ENCODE measurements around the gene PRDM16. TPM values are rescaled to one million over a fixed set of nuclear protein-coding genes. Genes with fewer than 3 reads are reported as not detected.

The PRDM16 gene
- total RNA-seq, 1 donor from 2014 or later = 12.9 TPM

GRCh38 chr1:3241236-3241550 lies 172.2 kb downstream of the PRDM16 start:
- DNase-seq (ENCODE audit: low spot score) = no peak
- intact Hi-C loops (cut with DNase I) = no loop called here

DNA sequence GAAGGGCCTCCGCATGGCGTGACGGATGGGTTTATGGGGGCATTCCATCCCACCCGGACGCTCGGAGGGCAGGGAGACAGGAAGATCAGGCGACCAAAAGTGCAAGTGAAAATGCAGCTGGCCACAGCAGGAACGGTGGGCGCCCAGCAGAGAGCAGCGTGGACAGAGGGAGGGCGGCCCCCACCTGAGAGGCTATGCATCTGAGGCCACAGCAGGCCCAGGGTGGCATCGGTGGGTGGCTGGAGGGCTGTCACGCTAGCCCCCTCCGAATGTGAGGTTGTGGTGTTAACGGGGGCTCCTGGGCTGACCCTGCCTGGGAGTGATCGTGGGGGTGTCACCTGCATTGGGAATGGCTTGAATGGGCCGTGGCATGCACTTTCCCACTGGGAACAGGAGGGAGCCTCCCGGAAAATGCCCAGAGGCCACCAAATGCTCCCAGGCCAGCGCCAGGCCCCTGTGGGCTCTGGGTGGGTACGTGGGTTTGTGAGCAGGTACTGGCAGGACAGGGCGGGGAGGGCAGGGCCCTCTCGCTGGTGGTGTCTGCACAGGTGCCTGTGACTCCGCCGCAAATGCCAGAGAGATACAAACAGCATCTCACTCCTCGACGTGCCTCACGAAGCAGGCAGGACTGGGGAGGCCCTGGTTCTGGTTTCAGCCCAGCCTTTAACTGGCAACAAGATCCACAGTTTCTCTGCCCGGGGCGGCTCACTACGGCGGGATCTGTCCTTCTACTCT lies 172.8 kb downstream of the PRDM16 start:
- intact Hi-C loops (cut with DNase I) = no loop called here

DNA sequence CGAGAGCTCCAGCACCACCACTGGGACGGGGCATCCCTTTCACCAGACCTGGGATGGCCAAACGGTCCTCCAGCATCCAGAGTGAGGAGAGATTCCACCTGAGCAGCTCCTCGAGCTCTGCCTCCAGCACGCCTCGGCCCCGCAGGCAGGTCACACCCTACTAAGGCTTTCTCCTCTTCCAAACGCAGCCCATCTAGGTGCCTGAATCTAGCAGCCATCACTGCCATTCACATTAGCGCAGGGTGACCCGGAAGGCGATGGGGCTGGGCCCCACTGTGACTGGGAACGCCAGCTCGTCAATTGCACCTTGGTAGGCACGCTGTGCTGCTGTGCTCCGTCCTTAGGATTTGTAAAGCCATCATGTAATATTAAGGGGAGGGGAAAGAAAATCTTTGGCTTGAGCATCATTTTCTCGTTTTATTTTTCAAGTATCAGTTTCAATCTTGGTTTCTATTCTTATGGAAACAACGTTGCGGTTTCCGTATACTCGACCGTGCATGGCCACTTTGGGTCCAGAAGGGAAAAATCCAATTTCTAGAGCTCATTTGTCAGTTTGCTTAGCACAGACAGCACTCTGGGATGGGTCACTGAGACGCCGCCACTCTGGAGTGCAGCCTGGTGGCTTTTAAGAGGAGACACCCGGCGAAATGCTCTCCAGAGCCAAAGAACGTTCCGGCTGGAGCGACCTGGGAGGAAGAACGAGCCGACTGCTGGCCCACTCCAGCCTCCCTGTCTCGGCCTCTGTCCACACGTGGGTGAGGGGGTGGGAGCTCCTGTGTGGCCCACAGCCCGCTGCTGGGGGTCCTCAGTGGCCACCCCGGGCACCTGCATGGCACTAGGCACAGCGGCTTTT lies 173.6 kb downstream of the PRDM16 start:
- intact Hi-C loops (cut with DNase I) = no loop called here
- DNase-seq (ENCODE audit: low spot score) = no peak

More for the DNA sequence above, 172.8 kb downstream of the PRDM16 start:
- DNase-seq (ENCODE audit: low spot score) = no peak

- DNase-seq (ENCODE audit: low spot score) = no peak
- intact Hi-C loops (cut with DNase I) = no loop called here
These were observed 174.3 kb downstream of the PRDM16 start for GRCh38 chr1:3243304-3243703.

GRCh38 chr1:3244025-3244926 lies 175.3 kb downstream of the PRDM16 start:
- DNase-seq (ENCODE audit: low spot score) = no peak
- intact Hi-C loops (cut with DNase I) = no loop called here

- intact Hi-C loops (cut with DNase I) = no loop called here
- DNase-seq (ENCODE audit: low spot score) = no peak
These were observed 175.9 kb downstream of the PRDM16 start for GRCh38 chr1:3244927-3245315.

- intact Hi-C loops (cut with DNase I) = no loop called here
- DNase-seq (ENCODE audit: low spot score) = no peak
These were observed 176.3 kb downstream of the PRDM16 start for GRCh38 chr1:3245344-3245743.

GRCh38 chr1:3245768-3246167 lies 176.8 kb downstream of the PRDM16 start:
- intact Hi-C loops (cut with DNase I) = no loop called here
- DNase-seq (ENCODE audit: low spot score) = no peak

DNA sequence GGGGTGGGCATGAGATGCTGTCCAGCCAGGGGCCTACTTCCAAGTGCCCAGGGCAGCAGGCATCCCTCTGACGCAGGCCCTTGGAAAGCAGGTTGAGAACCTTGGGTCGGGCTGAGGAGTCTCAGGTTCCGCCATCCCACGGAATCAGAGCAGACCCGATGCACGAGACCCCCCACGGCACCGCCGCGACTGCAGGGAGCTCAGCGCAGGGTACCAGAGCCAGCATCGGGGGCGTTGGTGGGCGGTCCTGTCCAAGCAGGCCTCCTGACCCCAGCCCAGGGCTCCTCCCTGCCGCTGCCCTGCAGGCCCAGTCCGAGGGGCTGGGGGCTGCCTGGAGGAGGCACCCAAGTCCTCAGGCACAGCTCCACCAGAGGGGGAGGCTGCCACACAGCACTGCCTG lies 177.2 kb downstream of the PRDM16 start:
- intact Hi-C loops (cut with DNase I) = no loop called here
- DNase-seq (ENCODE audit: low spot score) = no peak

DNA sequence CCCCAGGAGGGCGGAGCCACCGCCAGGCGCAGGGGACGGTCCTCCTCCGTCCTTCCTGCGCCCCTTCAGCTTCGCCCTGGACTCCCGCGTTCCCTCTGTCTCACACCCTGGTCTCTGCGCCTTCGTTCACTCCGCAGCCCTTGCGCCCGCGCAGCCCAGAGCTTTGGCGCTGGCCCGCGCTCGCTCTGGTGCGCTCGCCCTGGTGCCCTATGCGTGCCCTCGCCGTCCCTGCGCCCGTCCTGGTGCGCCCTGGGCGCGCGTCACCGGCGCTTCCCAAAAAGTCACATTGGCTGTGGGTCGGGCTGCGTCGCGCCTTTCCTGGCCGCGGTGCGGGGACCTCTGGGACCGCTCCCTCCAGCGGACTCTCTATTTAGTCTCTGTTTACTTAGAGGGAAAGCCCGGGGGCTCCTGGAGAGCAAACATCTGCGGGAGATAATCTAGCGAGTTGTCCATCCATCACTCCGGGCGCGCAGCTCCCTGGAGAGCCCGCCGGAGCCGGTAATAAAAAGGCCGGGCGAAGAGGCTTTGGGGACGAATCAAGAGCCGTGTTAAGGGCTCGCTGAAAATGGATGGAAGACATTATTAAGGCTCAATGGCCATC lies 178.6 kb downstream of the PRDM16 start:
- no peak for DNase-seq (ENCODE audit: low spot score)
- intact Hi-C loops (cut with DNase I) = no loop called here

DNA sequence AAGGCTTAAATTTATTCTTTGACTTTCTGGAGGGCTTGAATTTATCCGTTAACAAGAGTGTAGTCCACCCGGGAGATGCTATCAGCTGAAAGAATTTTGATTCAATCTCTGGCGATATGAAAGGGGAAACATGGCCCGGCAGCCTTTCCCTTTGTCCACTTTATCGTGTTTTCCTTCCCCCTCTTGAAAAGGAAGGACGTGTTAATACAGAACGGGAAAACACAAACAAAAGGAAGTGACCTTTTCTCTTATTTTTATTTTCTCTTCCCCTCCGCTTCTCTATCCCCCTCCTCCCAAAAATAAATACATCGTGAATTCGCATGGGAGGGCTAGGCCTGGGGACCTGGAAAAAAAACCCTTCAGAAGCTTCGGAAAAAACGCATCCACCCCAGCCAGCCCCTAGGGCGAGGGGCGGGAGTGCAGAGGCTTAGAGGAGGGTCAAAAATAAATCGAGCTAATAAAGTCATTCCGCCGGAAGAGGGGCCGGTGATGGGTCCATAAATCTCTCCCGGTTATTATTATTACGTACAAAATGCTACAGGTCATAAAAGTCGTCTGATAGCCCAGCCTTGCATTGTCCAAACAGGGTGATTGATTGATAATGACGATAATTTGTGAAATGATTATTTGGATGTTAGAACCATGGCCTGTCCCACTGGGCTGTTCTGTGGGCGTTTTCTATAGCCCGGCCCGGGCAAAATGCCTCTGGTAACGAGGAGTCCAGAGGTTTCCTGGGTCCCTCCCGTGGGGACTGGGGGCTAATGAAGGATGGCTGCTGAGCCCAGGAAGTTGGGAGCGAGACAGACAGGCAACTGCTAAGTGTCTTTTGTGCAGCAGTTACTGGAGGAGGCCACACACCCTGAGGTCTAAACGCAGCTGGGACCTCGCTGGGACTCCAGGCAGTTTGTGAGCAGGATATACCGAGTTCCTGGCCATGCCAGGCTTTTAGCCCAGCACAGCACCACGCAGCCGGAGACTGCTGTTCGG lies 179.4 kb downstream of the PRDM16 start:
- no peak for DNase-seq (ENCODE audit: low spot score)
- intact Hi-C loops (cut with DNase I) = no loop called here

DNA sequence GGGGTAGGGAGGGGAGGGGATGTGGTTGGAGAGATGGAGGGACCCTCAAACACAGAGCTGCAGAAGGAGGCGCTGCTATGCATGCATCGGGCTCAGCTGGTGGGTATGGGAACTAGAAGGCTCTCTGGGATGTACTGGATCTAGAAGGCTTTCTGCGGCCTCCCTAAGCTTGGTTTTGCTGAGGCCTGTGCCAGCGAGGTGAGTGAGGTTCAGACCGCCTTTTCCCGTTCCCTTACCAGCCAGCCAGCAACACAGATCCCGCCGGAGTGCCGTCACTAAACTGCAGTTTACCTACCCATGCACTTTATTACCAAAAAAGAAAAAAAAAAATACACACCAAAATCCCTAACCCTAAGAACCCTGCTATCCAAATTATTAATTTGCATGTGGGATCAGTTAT lies 180.2 kb downstream of the PRDM16 start:
- no peak for DNase-seq (ENCODE audit: low spot score)
- intact Hi-C loops (cut with DNase I) = no loop called here

DNA sequence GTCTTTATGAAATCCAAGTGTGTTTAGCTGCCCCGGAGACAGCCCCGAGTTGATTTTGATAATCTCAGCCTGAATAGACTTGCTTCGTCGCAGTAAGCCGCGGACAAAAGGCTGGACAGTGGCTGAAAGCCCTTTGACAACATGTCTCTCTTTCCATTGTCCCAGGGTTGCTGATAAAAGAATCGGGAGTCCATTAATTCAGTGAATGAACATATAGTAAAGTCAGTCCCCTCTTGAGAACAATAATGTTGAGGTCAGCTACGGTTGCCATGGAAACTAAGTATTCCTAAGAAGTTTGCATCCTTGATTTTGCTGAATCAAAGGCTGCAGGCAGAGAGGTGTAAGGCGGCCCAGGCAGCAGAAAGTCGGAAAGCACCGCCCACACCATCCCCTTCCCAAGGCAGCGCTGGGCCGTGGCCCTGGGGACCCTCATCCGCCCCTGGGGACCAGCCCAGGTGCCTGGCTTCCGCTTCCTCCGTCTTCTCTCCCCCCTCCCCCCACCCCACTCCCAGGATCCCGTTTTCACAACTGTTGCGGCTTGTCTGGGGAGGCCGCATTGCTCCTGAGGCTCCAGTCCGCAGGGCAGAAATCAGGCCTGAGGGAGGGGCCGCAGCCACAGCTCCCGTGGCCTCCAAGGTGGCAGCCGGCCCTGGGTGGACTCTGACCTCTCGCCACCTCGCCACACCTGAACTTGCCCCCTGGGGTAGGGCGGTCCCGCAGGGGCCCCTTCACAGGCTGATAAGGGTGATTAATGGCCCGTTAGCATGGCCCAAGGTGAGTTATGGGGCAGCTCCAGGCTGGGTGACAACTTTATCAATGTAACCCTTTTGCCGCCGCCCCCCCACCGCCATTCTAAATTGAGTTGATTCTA lies 180.9 kb downstream of the PRDM16 start:
- DNase-seq (ENCODE audit: low spot score) = no peak
- intact Hi-C loops (cut with DNase I) = no loop called here

GRCh38 chr1:3250624-3251023 lies 181.6 kb downstream of the PRDM16 start:
- intact Hi-C loops (cut with DNase I) = no loop called here

GRCh38 chr1:3251099-3251806 lies 182.2 kb downstream of the PRDM16 start:
- intact Hi-C loops (cut with DNase I) = no loop called here
- DNase-seq (ENCODE audit: low spot score) = no peak

More at GRCh38 chr1:3250624-3251023, 181.6 kb downstream of the PRDM16 start:
- DNase-seq (ENCODE audit: low spot score) = no peak

DNA sequence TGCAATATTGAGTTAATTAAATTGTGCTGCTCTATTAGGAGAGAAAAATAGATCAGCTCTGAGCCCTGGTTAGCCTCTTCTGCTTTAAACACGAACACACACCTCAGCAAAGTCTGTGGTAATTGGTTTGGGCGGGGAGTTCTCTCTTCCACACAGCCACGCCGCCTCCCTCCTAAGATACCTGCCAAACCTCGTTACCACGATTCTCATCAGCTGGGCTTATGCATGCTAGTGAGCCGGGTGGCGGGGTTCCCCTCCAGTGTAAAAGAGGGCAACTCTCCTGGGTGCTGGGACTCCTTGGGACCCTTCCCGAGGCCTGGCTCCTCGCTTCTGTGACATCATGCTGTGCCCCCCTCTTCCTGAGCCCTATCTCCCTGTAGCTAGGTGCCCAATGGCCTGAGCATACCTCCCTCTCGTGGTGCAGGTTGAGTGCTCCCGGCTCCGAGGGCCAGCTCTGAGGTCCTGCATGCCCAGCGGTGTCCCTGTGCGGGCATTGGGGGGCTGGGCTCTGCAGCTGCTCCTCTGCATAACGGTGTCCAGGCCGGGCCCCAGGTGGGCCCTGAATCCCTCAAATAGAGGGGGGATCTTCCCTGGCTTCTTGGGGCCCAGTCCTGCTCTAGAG lies 182.9 kb downstream of the PRDM16 start:
- intact Hi-C loops (cut with DNase I) = no loop called here
- DNase-seq (ENCODE audit: low spot score) = no peak

DNA sequence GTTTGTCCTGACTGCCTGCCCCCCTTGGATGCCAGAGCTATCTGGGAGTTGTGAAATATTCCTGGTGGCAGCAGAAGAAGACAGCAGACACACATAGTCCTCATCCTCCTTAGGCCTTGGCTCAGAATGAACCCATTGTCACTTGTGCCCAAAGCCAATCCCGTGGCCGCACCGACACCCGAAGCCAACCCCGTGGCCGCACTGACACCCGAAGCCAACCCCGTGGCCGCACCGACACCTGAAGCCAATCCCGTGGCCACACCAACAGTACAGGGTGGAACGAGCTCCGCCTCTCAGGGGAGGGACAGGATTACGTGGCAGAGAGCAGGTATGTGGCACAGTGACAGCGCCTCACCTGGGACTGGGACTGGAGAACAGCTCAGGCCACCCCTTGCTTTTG lies 186.7 kb downstream of the PRDM16 start:
- intact Hi-C loops (cut with DNase I) = no loop called here
- no peak for DNase-seq (ENCODE audit: low spot score)

Data from cardiac septum (tissue), 1 donor.